ENCODE results near the gene NXPH1.

Gene NXPH1

GRCh38 chr7:8762803-8763202 lies 329.4 kb downstream of the NXPH1 start:
- H3K4me1 ChIP-seq (ENCODE audit: control insufficient read depth in 1 of 2, insufficient read depth in 1 of 2, low read depth in 1 of 2, low read length in 1 of 2) = no peaks in the 10 kb centered on the region
- TF ChIP-seq, protein P1, sequence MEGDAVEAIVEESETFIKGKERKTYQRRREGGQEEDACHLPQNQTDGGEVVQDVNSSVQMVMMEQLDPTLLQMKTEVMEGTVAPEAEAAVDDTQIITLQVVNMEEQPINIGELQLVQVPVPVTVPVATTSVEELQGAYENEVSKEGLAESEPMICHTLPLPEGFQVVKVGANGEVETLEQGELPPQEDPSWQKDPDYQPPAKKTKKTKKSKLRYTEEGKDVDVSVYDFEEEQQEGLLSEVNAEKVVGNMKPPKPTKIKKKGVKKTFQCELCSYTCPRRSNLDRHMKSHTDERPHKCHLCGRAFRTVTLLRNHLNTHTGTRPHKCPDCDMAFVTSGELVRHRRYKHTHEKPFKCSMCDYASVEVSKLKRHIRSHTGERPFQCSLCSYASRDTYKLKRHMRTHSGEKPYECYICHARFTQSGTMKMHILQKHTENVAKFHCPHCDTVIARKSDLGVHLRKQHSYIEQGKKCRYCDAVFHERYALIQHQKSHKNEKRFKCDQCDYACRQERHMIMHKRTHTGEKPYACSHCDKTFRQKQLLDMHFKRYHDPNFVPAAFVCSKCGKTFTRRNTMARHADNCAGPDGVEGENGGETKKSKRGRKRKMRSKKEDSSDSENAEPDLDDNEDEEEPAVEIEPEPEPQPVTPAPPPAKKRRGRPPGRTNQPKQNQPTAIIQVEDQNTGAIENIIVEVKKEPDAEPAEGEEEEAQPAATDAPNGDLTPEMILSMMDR (IDR thresholded peaks at IDR 0.05) = no peak
- H3K27me3 ChIP-seq = no peaks in the 10 kb centered on the region
- H3K9me3 ChIP-seq = no peaks in the 10 kb centered on the region
- no peak overlapping the region for H3K27ac ChIP-seq
- H3K36me3 ChIP-seq = no peaks in the 10 kb centered on the region
- H3K4me3 ChIP-seq (ENCODE audit: low read depth in 1 of 2, low read length in 1 of 2) = no peak overlapping the region

DNA sequence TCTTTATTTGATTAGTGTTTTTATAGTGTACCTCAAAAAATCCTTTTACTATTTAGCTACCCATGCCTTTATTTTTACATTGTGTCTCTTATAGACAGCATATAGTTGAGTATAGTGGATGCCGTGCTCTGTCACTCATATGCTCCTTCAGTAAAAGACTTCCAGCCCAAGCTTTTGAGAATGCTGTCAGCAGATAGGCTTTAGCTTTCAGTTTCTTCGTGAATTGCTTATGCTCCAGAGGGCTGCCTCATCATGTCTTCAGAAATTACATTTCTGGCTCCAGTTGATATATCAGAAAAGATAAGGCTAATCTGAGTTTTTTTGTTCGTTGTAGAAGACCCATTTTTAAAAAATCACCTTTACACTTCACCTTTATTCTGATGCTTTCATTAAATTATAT lies 332.0 kb downstream of the NXPH1 start:
- no peaks in the 10 kb centered on the region for H3K4me1 ChIP-seq (ENCODE audit: control insufficient read depth in 1 of 2, insufficient read depth in 1 of 2, low read depth in 1 of 2, low read length in 1 of 2)
- TF ChIP-seq, protein P1 (IDR thresholded peaks at IDR 0.05) = no peak
- H3K27ac ChIP-seq = no peak overlapping the region
- no peaks in the 10 kb centered on the region for H3K27me3 ChIP-seq
- H3K36me3 ChIP-seq = no peaks in the 10 kb centered on the region
- H3K9me3 ChIP-seq = no peaks in the 10 kb centered on the region
- no peak overlapping the region for H3K4me3 ChIP-seq (ENCODE audit: low read depth in 1 of 2, low read length in 1 of 2)

- Histone ChIP-seq H3K27me3 (no peaks in the 10 kb centered on the region), H3K36me3 (no peaks in the 10 kb centered on the region), H3K4me3 (ENCODE audit: low read depth in 1 of 2, low read length in 1 of 2) (no peak overlapping the region), H3K27ac (no peak overlapping the region), H3K4me1 (ENCODE audit: control insufficient read depth in 1 of 2, insufficient read depth in 1 of 2, low read depth in 1 of 2, low read length in 1 of 2) (no peaks in the 10 kb centered on the region), H3K9me3 (no peaks in the 10 kb centered on the region)
- TF ChIP-seq, protein P1 (IDR thresholded peaks at IDR 0.05) = no peak
Observed at GRCh38 chr7:8773518-8773917, 340.1 kb downstream of the NXPH1 start.

- no peaks in the 10 kb centered on the region for H3K36me3 ChIP-seq
- H3K27me3 ChIP-seq = no peaks in the 10 kb centered on the region
- H3K4me3 ChIP-seq (ENCODE audit: low read depth in 1 of 2, low read length in 1 of 2) = no peak overlapping the region
- no peak overlapping the region for H3K27ac ChIP-seq
- TF ChIP-seq, protein P1 (IDR thresholded peaks at IDR 0.05) = no peak
- H3K9me3 ChIP-seq = no peaks in the 10 kb centered on the region
- H3K4me1 ChIP-seq (ENCODE audit: control insufficient read depth in 1 of 2, insufficient read depth in 1 of 2, low read depth in 1 of 2, low read length in 1 of 2) = no peaks in the 10 kb centered on the region
Observed at GRCh38 chr7:8778459-8778858, 345.1 kb downstream of the NXPH1 start.

- Histone ChIP-seq H3K4me1 (ENCODE audit: control insufficient read depth in 1 of 2, insufficient read depth in 1 of 2, low read depth in 1 of 2, low read length in 1 of 2) (no peaks in the 10 kb centered on the region), H3K27ac (no peak overlapping the region)
Observed at GRCh38 chr7:8781166-8781565, 347.8 kb downstream of the NXPH1 start.

More at GRCh38 chr7:8781166-8781565, 347.8 kb downstream of the NXPH1 start:
- TF ChIP-seq, protein P1 (IDR thresholded peaks at IDR 0.05) = no peak
- Histone ChIP-seq H3K27me3 (no peaks in the 10 kb centered on the region), H3K9me3 (no peaks in the 10 kb centered on the region), H3K36me3 (no peaks in the 10 kb centered on the region), H3K4me3 (ENCODE audit: low read depth in 1 of 2, low read length in 1 of 2) (no peak overlapping the region)

All from neutrophil (primary cell).